Measurements from ENCODE around the gene TSPAN33. TPM values are rescaled to one million over a fixed set of nuclear protein-coding genes. Genes with fewer than 3 reads are reported as not detected.
A peak's percentile ranks its signal among the peaks of the same experiment; 100 is the strongest.

TSPAN33 gene
- total RNA-seq, 3 donors from 2014 or later, result 3.9 to 11.4 (median 5.4) TPM

DNA sequence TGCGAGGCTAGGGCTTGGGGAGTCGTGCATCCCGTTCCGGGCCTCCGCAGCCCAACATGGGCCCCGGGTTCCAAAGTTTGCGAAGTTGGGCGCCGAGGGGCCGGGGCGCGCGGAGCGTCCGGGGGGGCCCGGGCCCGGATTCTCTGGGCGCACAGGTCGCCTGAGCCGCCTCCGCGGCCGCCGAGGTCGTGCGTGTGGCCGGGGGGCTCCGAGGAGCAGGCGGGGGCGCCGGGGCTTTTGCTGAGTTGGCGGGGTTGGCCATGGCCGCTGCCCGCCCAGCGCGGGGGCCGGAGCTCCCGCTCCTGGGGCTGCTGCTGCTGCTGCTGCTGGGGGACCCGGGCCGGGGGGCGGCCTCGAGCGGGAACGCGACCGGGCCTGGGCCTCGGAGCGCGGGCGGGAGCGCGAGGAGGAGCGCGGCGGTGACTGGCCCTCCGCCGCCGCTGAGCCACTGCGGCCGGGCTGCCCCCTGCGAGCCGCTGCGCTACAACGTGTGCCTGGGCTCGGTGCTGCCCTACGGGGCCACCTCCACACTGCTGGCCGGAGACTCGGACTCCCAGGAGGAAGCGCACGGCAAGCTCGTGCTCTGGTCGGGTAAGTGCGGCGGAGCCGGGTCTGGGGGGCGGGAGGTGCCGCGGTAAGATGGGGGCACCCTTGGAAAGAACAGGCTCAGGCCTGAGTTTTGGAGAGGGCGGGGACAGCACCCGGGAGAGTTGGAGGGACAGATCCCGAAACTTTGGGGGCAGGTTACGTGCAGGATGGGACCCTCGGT, 44.6 kb downstream of the TSPAN33 start:
- TF ChIP-seq POLR2A (IDR thresholded peaks at IDR 0.05), result no peak
- TF ChIP-seq POLR2AphosphoS5 (IDR thresholded peaks at IDR 0.05), result no peak
- TF ChIP-seq, protein P1, sequence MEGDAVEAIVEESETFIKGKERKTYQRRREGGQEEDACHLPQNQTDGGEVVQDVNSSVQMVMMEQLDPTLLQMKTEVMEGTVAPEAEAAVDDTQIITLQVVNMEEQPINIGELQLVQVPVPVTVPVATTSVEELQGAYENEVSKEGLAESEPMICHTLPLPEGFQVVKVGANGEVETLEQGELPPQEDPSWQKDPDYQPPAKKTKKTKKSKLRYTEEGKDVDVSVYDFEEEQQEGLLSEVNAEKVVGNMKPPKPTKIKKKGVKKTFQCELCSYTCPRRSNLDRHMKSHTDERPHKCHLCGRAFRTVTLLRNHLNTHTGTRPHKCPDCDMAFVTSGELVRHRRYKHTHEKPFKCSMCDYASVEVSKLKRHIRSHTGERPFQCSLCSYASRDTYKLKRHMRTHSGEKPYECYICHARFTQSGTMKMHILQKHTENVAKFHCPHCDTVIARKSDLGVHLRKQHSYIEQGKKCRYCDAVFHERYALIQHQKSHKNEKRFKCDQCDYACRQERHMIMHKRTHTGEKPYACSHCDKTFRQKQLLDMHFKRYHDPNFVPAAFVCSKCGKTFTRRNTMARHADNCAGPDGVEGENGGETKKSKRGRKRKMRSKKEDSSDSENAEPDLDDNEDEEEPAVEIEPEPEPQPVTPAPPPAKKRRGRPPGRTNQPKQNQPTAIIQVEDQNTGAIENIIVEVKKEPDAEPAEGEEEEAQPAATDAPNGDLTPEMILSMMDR (IDR thresholded peaks at IDR 0.05), result no peak
- Histone ChIP-seq H3K36me3 (no peaks in the 10 kb centered on the region), H3K27ac (peak overlapping the region; percentile 26 to 60), H3K4me1 (no peaks in the 10 kb centered on the region), H3K27me3 (no peaks in the 10 kb centered on the region), H3K4me3 (peak overlapping the region; percentile 75 to 91 (median 80)), H3K9me3 (no peaks in the 10 kb centered on the region)
- no peak for DNase-seq (ENCODE audit: low spot score in 2 of 2)
- intact Hi-C loops (cut with DNase I; ENCODE audit: low total_unique reads), result no loop called here

DNA sequence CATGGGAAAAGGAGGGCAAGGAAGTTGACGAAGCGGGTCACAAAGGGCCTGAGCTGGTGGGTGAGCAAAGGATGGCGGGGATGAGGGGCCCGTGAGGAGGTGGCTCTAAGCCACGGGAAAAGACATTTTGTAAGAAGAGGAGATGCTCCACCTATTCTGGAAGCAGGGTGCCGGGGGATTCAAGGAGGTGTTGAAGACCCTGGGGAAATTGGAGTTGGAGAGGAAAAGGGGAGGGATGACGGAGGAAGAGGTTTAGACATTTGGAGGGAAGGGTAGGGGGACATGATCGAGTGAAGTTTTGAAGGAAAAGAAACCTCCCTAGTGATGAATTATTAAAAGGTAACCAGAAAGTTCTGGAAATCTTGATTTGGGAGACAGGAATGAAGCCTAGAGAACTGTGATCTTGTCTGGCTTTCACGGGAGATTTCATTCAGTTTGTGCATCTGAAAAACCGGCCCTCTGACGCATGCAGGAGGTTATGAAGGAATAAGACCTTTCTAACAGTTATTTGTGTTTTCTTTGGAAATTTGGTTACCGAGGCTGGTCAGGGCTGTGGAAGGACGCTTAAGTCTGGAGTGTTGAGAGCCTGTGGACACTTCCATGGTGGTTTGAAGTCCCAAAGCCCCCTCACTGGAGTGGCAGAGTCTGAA, 45.3 kb downstream of the TSPAN33 start:
- DNase-seq (ENCODE audit: low spot score in 2 of 2), result no peak
- peak overlapping the region in 1 of 2 donors; percentile 60 for H3K27ac ChIP-seq

DNA sequence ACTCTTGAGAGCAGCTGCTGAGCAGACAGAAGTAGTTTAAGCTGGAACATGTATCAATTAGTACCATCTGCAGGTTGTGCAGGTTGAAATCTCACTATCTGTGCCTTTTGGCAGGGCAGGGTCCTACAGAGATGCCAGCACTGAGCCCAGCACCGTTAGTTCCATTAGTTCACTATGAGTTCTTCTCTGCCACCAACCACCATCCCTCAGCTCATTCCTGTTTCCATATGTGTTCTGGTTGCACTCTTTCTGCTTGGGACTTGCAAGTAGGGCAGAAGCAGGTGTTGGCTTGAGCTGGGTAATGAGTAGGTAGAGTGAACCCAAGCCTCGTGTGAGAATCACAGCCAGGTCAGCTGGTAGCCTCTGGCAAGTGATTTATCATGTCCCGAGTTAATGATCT, 46.8 kb downstream of the TSPAN33 start:
- Histone ChIP-seq H3K4me1 (no peaks in the 10 kb centered on the region), H3K36me3 (no peaks in the 10 kb centered on the region), H3K4me3 (no peak overlapping the region), H3K9me3 (no peaks in the 10 kb centered on the region), H3K27me3 (no peaks in the 10 kb centered on the region), H3K27ac (no peak overlapping the region)
- TF ChIP-seq POLR2AphosphoS5 (IDR thresholded peaks at IDR 0.05), result no peak
- no peak for DNase-seq (ENCODE audit: low spot score in 2 of 2)
- intact Hi-C loops (cut with DNase I; ENCODE audit: low total_unique reads), result no loop called here

More for the DNA sequence above, 45.3 kb downstream of the TSPAN33 start:
- Histone ChIP-seq H3K4me3 (peak overlapping the region; percentile 75 to 91 (median 80)), H3K36me3 (no peaks in the 10 kb centered on the region), H3K27me3 (no peaks in the 10 kb centered on the region), H3K4me1 (no peaks in the 10 kb centered on the region), H3K9me3 (no peaks in the 10 kb centered on the region)
- no peak for TF ChIP-seq POLR2A (IDR thresholded peaks at IDR 0.05)
- TF ChIP-seq, protein P1 (IDR thresholded peaks at IDR 0.05), result no peak
- no peak for TF ChIP-seq POLR2AphosphoS5 (IDR thresholded peaks at IDR 0.05)
- intact Hi-C loops (cut with DNase I; ENCODE audit: low total_unique reads), result no loop called here

DNA sequence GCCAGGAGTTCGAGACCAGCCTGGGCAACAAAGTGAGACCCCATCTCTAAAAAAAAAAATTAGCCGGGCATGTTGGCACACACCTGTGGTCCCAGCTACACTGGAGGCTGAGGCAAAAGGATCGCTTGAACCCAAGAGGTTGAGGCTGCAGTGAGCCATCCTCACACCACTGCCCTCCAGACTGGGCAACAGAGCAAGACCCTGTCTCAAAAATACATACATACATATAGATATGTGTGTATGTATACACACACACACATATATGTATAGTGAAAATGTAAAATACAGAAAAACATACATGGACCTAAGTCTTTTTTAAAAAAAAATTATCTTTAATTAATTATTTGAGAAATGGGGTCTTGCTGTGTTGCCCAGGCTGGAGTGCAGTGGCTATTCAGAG, 49.4 kb downstream of the TSPAN33 start:
- H3K9me3 ChIP-seq, result no peaks in the 10 kb centered on the region
- no peaks in the 10 kb centered on the region for H3K4me1 ChIP-seq
- no peaks in the 10 kb centered on the region for H3K27me3 ChIP-seq
- TF ChIP-seq POLR2AphosphoS5 (IDR thresholded peaks at IDR 0.05), result no peak
- TF ChIP-seq, protein P1 (IDR thresholded peaks at IDR 0.05), result no peak
- no peak for TF ChIP-seq POLR2A (IDR thresholded peaks at IDR 0.05)
- no peak for DNase-seq (ENCODE audit: low spot score in 2 of 2)
- no peaks in the 10 kb centered on the region for H3K36me3 ChIP-seq
- intact Hi-C loops (cut with DNase I; ENCODE audit: low total_unique reads), result no loop called here
- no peak overlapping the region for H3K27ac ChIP-seq
- H3K4me3 ChIP-seq, result no peak overlapping the region

DNA sequence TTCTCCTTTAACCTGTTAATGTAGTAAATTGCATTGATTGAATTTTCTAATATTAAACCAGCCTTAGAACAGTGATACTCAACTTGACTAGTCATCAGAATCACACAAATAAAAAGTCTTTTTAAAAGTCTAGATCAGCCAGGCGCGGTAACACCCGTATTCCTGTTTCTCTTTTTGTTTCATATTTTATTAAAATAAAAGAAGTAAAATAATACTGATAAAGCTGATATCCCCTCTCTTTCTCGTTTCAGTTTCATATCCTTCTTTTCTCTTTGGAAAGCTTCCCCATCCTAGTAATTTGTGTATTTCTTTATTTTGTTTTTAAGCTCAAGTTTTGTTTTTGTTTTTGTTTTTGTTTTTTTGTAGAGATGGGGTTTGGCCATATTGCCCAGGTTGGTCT, 53.3 kb downstream of the TSPAN33 start:
- Histone ChIP-seq H3K4me3 (no peak overlapping the region), H3K36me3 (no peaks in the 10 kb centered on the region), H3K27me3 (no peaks in the 10 kb centered on the region), H3K27ac (no peak overlapping the region), H3K9me3 (no peaks in the 10 kb centered on the region), H3K4me1 (no peaks in the 10 kb centered on the region)
- TF ChIP-seq POLR2A (IDR thresholded peaks at IDR 0.05) (no peak), POLR2AphosphoS5 (IDR thresholded peaks at IDR 0.05) (no peak)
- TF ChIP-seq, protein P1 (IDR thresholded peaks at IDR 0.05), result no peak
- intact Hi-C loops (cut with DNase I; ENCODE audit: low total_unique reads), result no loop called here
- DNase-seq (ENCODE audit: low spot score in 2 of 2), result no peak
